ENCODE measurements around the gene NEURL4. TPM values are rescaled to one million over a fixed set of nuclear protein-coding genes. Genes with fewer than 3 reads are reported as not detected.

Gene NEURL4
- total RNA-seq, 1 donor from 2014 or later: 75.2 TPM

- Mint-ChIP-seq H3K36me3 (ENCODE audit: insufficient read depth) (peaks cover 23% of the 10 kb centered on the region), H3K9me3 (ENCODE audit: low read depth) (no peaks in the 10 kb centered on the region), H3K4me3 (ENCODE audit: low read depth) (peak within 1 kb of the TSS; percentile 81), H3K27me3 (no peaks in the 10 kb centered on the region), H3K27ac (peak within 1 kb of the TSS; percentile 92), H3K4me1 (ENCODE audit: low read depth) (peaks cover 16% of the 10 kb centered on the region)
- no peak for TF ChIP-seq CTCF (IDR thresholded peaks at IDR 0.05; ENCODE audit: unreplicated experiment)
- peak; percentile 85 for DNase-seq (ENCODE audit: low spot score, unreplicated experiment)
Measured at GRCh38 chr17:7314719-7315569, 14.2 kb downstream of the NEURL4 start, which contains the start of gene GPS2. GPS2 (minus strand) TSS chr17:7315360; CDS start chr17:7315052, 308 bp downstream.

GRCh38 chr17:7313890-7314718, 15.0 kb downstream of the NEURL4 start:
- Mint-ChIP-seq H3K4me1 (ENCODE audit: low read depth) (peaks cover 19% of the 10 kb centered on the region), H3K36me3 (ENCODE audit: insufficient read depth) (peaks cover 27% of the 10 kb centered on the region), H3K9me3 (ENCODE audit: low read depth) (no peaks in the 10 kb centered on the region), H3K27me3 (no peaks in the 10 kb centered on the region), H3K27ac (peak overlapping the region; percentile 92), H3K4me3 (ENCODE audit: low read depth) (peak overlapping the region; percentile 80)
- TF ChIP-seq CTCF (IDR thresholded peaks at IDR 0.05; ENCODE audit: unreplicated experiment): no peak
- DNase-seq (ENCODE audit: low spot score, unreplicated experiment): no peak

- Mint-ChIP-seq H3K9me3 (ENCODE audit: low read depth) (no peaks in the 10 kb centered on the region), H3K27ac (peak overlapping the region; percentile 79)
- no peak for DNase-seq (ENCODE audit: low spot score, unreplicated experiment)
Measured at GRCh38 chr17:7313088-7313889, 15.8 kb downstream of the NEURL4 start.

GRCh38 chr17:7312432-7313087, 16.6 kb downstream of the NEURL4 start:
- Mint-ChIP-seq H3K27ac (peak overlapping the region; percentile 79), H3K36me3 (ENCODE audit: insufficient read depth) (peaks cover 27% of the 10 kb centered on the region), H3K4me1 (ENCODE audit: low read depth) (peaks cover 25% of the 10 kb centered on the region), H3K4me3 (ENCODE audit: low read depth) (peak overlapping the region; percentile 14), H3K27me3 (no peaks in the 10 kb centered on the region), H3K9me3 (ENCODE audit: low read depth) (no peaks in the 10 kb centered on the region)
- no peak for DNase-seq (ENCODE audit: low spot score, unreplicated experiment)
- TF ChIP-seq CTCF (IDR thresholded peaks at IDR 0.05; ENCODE audit: unreplicated experiment): no peak

More at GRCh38 chr17:7313088-7313889, 15.8 kb downstream of the NEURL4 start:
- peak overlapping the region; percentile 80 for H3K4me3 Mint-ChIP-seq (ENCODE audit: low read depth)
- H3K27me3 Mint-ChIP-seq: no peaks in the 10 kb centered on the region
- peaks cover 27% of the 10 kb centered on the region for H3K36me3 Mint-ChIP-seq (ENCODE audit: insufficient read depth)
- H3K4me1 Mint-ChIP-seq (ENCODE audit: low read depth): peaks cover 25% of the 10 kb centered on the region
- peak; percentile 28 for TF ChIP-seq CTCF (IDR thresholded peaks at IDR 0.05; ENCODE audit: unreplicated experiment)

Data from progenitor cell of endocrine pancreas (in vitro differentiated cells).